ENCODE data around the gene SNTB2. TPM values are rescaled to one million over a fixed set of nuclear protein-coding genes. Genes with fewer than 3 reads are reported as not detected.
"Not testable (repeated sequence)": the region's sequence is repeated elsewhere in the genome, so short reads cannot be mapped to it uniquely, and the experiment has no call there.

The SNTB2 gene
- total and polyA plus RNA-seq, 2 of the 4 experiments (the other 2 are of a cell fraction), result 23.5 to 47.5 TPM

- H4K8ac ChIP-seq (ENCODE audit: low read depth in 2 of 2, low read length in 2 of 2); H3K4ac ChIP-seq (ENCODE audit: low read depth, low read length); H3K4me1 ChIP-seq (ENCODE audit: control insufficient read depth, insufficient read depth, low read length); BruUV-seq (replicated peaks); H2AK9ac ChIP-seq (replicated peaks; ENCODE audit: low read depth, low read length, poor library complexity); DNase-seq; in situ Hi-C loops (cut with MboI; ENCODE audit: low sequenced_read_pairs); H3K18ac ChIP-seq (ENCODE audit: low read depth, low read length); intact Hi-C loops (cut with micrococcal nuclease); H2BK15ac ChIP-seq (ENCODE audit: low read depth, low read length); H4K91ac ChIP-seq (ENCODE audit: insufficient read depth, low read depth, low read length); POLR2A ChIA-PET (ENCODE audit: unreplicated experiment); H3K23ac ChIP-seq (ENCODE audit: low read depth, low read length); H2BK20ac ChIP-seq (ENCODE audit: low read depth, low read length); H2AFZ ChIP-seq (replicated peaks; ENCODE audit: low read length, poor library complexity); H3K27me3 ChIP-seq (ENCODE audit: control insufficient read depth, insufficient read depth, low read length); H3K9me3 ChIP-seq (ENCODE audit: control insufficient read depth, insufficient read depth, low read length); H3K27ac ChIP-seq (ENCODE audit: insufficient read depth, low read length); H3K14ac ChIP-seq (replicated peaks; ENCODE audit: low read depth, low read length); H3K56ac ChIP-seq (ENCODE audit: extremely low read depth, insufficient read depth, low read length); H2BK5ac ChIP-seq (ENCODE audit: low read depth, low read length, poor library complexity, severe bottlenecking); H2BK120ac ChIP-seq (ENCODE audit: low read depth, low read length); H2AK5ac ChIP-seq (ENCODE audit: low read depth, low read length); H4K5ac ChIP-seq (ENCODE audit: low read depth, low read length); H3K9ac ChIP-seq (ENCODE audit: low read depth, low read length); dilution Hi-C loops (cut with HindIII; ENCODE audit: low sequenced_read_pairs, unreplicated experiment); H3K4me2 ChIP-seq (ENCODE audit: low read depth, low read length); ATAC-seq (ENCODE audit: low read depth); H3K4me3 ChIP-seq (ENCODE audit: insufficient read depth, low read depth, low read length); H3K9me1 ChIP-seq (ENCODE audit: insufficient read depth, low read length): not testable (repeated sequence)
- H3K79me1 ChIP-seq (ENCODE audit: low read depth in 1 of 2, low read length in 2 of 2), result peaks cover 30 to 69% of the 10 kb centered on the region in 2 experiments
- peaks cover 11% of the 10 kb centered on the region for H3K36me3 ChIP-seq (ENCODE audit: control insufficient read depth, insufficient read depth, low read length)
- CTCF ChIA-PET, result interaction anchor here (1.7 kb wide), 1 partner anchor 13 kb away, joined by 10 read pairs; no protein-coding TSS in a partner anchor
- 92% methylated on average over 4 of the region's 9 CpGs; no CpG with 5 or more reads in 1 of the 2 experiments for WGBS, 2 experiments (ENCODE audit: extremely low coverage in 2 of 2, insufficient read length in 1 of 2)
- peaks cover 20% of the 10 kb centered on the region for H4K20me1 ChIP-seq (ENCODE audit: insufficient read depth, low read length)
These were observed 72.4 kb downstream of the SNTB2 start for GRCh38 chr16:69259428-69259764.

Measured in IMR-90 (cell line).